NCI-H2227 (cell line): ENCODE results near the gene ZCCHC3.

Source experiments
- DNase-seq: peaks from one replicate; lab custom pipeline; 2025; ENCODE audit not compliant: unreplicated experiment; lab: John Stamatoyannopoulos, UW

Gene ZCCHC3

DNA sequence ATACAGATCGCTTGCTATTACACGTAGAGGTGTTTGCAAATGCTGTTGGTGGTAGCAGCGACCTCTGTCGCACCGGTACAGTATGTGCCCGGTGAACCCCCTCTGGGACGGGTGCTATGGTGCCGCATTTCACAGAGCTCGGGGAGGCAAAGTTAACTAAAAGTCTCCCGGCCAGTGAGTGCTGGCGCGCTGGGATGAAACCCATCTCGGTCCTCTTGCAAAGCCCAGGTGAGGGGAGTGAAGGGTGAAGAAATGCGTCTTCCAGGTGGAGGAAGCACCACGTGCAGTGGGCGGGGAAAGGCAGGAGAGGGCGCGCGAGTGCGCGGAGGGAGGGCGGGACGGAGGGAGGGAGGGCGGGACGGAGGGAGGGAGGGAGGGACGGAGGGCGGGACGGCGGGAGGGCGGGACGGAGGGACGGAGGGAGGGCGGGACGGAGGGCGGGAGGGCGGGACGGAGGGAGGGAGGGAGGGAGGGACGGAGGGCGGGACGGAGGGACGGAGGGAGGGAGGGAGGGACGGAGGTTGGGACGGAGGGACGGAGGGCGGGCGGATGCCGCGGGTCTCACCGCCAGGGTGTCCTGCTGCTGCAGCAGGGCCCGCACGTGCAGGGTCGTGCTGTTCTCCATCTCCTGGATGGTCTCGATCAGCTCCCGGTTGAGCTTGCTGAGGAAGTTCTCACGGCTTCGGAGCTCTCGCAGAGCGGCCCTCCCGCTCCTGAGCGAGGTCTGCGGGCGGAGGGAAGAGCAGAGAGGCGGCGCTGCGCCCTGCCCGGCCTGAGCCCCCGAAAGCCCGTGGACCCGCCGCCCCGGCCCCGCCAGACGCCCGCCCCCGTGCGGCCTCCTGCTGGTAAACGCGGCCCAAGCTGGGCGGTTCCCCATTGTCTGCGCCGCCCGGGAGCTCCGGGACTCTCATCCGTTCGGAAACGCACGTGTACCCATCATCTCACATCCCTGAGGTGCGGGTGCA is 18.5 kb upstream of the ZCCHC3 start:
- DNase-seq = no peak

DNA sequence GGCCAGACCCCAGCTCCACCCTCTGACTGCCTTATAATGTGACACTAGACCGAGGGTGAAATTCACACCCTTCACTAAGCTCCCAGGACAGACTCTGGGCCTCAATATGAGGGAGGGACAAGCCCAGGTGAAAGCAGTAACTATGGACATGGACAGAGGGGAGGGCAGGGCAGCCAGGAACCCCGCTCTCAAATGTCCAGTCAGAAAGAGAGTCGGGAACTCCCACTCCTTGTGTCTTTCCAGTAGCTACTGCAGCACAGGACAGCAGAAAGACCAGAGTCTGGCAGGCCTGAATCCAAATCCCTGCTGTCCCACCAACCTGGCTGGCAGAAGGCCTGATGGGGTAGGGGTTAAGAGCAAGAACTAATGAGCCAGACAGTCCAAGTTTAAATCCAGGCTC is 13.2 kb upstream of the ZCCHC3 start:
- DNase-seq = no peak

DNA sequence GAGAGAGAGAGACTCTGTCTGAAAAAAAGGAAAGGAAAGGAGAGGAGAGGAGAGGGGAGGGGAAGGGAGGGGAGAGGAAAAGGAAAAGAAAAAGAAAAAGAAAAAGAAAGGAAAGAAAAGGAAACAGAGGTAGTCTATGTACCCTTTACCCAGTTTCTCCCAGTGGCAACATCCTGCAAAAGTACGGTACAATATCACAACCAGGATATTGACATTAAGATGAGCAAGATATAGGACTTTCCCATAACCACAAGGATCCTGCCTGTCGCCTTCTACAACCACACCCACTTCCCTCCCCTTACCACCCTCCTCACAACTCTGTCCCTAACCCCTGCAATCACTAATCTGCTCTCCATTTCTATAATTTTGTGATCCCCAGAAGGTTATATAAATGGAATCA is 10.9 kb upstream of the ZCCHC3 start:
- no peak for DNase-seq

DNA sequence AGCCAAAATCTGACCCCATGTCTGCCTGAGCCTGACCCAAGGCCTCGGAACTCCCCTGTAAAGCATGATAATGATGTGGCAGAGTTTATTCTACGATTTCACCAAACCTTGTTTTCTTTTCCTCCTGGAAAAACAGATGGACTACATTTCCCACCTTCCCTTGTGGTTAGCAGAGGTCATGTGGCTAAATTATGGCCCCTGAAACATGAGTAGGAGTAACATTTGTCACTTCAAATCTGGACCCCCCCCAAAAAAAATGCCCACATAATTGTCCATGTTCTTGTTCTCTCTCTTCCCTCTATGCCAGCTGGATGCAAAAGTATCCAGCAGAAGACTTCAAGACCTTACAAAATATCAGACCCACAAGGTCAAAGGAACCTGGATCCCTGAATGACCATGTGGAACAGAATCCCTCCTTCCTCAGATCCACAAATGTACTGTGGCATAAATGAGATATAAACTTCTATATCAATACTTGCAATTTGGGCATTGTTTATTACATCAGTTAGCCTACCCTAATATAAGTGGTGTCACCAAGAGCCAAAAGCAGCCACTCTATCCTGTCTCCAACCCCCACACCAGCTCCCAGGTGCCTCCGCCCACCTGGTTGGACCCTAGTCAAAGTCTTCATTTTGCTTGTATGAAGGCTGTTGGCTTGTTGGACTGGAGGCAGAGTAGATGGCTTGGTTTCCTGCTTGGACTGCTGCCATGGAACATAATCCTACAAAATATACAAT is 8.2 kb upstream of the ZCCHC3 start:
- no peak for DNase-seq

DNA sequence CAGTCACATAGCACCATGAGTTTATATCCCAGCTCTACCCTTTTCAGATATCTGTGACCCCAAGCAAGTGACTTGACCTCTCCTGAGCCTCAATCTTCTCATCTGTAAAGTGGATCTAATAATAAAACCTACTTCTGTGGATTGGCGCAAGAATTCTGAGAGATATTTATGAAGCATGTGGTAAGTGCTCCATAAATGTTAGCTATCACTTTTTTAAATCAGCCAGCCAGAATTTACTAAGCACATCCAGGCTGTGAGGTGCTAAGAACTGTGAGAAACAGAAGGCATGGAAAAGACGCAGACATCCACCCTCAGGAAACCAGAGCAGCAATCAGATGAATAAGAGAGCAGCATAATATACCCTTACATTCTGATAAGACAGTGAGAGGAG is 7.7 kb upstream of the ZCCHC3 start:
- no peak for DNase-seq

DNA sequence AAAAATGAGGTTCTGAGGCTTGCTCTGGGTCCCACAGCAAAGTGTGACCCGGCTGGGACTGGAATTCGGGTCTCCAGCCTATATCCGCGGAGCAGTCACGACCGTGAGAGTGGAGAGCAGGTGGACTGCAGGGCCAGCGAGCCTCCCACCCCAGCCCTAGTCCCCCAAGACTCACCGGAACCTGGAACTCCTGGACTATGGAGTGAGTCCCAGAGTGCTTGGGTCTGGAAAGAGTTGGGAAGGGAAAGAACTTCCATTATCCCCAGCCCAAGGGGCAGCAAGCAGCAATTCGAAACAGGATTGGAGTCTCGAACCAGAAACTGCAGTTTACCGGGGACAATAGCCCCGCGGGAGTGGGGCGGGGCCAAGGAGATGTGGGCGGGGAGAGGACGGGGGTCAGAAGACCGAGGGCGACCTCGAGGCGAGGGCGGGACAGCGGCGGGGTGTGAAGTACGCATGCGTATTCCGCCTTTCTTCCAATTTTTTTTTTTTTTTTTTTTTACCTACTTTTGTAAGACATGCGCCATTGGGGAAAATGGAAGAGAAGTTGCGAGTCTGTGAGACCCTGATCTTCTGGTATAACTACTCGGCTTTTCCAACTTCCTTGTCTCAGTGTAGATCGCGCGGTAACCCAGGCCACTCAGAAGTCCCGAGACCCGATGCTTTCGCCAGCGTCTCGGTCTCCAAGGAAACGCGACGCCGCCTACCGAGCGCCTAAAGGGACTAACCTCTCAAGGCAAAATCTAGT is 7.1 kb upstream of the ZCCHC3 start, which contains the start of gene C20orf96:
Gene C20orf96, minus strand, starts transcription at position 667 of the 748 bp plus-strand sequence. Its CDS starts 140 bp downstream, at position 527.
- DNase-seq = peak; percentile 94

DNA sequence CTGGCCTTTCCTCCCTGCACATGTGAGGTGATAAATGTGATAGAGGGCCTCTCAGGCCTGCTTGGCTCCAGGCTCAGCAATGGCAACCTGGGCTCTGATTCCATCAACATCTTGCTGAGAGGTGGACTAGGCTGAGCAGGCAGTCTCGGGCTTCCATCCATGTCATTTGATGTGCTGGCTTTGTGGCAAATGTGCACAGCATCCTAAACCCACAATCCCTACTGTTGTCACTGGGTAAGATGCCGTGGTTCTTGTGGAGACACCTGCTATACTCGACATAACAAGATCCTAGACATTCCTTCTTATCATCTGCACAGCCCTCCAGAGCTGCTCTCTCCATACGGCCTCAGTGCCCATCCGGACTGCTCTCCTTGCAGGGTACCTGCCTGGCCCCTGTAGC is 2.8 kb upstream of the ZCCHC3 start:
- DNase-seq = no peak

DNA sequence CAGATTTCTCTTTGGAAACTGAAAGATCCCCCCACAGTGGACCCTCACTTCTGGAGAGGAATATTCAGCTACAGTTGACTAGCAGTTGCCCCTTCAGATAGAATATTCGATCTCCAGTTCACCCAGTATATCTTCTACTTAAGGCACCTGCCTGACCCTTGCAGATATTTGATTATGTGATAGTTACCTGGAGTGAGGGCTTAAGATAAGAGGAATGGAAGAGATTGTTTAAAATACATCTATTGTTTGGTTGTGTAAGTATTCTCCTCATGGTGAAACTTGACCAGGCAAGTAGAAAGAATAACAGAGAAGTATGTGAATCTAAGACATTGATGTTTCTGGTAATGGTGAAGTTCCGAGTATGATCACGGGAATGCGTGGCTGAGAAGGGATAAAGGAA is 1.6 kb upstream of the ZCCHC3 start:
- no peak for DNase-seq

DNA sequence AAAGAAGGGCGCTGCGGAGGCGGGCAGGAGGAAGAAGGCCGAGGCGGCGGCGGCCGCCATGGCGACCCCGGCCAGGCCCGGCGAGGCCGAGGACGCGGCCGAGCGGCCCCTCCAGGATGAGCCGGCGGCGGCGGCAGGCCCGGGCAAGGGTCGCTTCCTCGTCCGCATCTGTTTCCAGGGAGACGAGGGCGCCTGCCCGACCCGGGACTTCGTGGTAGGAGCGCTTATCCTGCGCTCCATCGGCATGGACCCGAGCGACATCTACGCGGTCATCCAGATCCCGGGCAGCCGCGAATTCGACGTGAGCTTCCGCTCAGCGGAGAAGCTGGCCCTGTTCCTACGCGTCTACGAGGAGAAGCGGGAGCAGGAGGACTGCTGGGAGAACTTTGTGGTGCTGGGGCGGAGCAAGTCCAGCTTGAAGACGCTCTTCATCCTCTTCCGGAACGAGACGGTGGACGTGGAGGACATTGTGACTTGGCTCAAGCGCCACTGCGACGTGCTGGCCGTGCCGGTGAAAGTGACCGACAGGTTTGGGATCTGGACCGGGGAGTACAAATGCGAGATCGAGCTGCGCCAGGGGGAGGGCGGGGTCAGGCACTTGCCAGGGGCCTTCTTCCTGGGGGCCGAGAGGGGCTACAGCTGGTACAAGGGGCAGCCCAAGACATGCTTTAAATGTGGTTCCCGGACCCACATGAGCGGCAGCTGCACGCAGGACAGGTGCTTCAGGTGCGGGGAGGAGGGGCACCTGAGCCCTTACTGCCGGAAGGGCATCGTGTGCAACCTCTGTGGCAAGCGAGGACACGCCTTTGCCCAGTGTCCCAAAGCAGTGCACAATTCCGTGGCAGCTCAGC is 780 bp downstream of the ZCCHC3 start:
- DNase-seq = peak; percentile 59

DNA sequence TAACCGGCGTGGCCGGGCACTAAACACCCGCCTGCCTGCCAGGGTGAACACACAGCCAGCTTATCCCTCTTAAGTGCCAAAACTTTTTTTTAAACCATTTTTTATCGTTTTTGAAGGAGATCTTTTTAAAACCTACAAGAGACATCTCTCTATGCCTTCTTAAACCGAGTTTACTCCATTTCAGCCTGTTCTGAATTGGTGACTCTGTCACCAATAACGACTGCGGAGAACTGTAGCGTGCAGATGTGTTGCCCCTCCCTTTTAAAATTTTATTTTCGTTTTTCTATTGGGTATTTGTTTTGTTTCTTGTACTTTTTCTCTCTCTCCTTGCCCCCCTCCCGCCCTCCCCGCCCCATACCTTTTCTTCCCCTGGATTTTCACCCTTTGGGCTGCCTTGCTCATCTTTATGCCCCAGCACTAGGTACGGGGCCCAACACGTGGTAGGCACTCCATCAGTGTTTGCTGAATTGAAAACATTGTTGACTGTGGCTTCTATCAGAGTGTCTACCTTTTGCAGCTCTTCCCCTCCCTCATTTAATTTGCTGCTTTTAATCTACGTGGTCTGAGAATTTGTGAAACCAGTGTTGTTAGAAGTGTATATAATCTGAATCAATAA is 1.5 kb downstream of the ZCCHC3 start:
- DNase-seq = no peak

DNA sequence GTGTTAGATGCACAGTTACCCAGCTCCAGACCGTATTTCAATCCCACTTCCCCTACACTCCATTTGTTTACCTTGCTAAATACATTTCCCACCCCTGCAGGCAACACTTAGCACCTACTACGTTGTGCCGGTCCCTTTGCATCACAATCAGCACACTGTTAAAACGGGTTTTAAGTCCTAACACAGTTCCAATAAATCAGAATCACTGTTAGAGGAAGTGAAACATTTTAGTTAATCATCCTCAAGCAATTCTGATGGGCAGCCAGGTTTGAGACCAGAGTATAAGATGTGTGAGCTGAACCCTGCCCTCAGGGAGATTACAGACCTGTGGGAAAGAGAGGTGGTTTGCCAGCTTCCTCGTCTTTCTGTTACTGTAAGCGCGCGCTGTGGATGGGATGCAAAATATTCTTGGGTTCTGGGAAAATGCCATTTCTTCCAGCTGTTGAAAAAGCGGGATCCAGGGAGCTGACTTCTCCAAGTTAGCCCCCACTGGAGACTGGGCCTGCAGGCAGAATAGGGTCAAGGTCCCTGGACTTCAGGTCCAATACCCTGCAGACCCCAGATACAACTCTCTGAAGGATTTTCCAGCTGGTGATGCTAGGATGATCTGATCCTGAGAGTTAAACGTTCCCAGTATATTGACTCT is 3.1 kb downstream of the ZCCHC3 start:
- DNase-seq = no peak

DNA sequence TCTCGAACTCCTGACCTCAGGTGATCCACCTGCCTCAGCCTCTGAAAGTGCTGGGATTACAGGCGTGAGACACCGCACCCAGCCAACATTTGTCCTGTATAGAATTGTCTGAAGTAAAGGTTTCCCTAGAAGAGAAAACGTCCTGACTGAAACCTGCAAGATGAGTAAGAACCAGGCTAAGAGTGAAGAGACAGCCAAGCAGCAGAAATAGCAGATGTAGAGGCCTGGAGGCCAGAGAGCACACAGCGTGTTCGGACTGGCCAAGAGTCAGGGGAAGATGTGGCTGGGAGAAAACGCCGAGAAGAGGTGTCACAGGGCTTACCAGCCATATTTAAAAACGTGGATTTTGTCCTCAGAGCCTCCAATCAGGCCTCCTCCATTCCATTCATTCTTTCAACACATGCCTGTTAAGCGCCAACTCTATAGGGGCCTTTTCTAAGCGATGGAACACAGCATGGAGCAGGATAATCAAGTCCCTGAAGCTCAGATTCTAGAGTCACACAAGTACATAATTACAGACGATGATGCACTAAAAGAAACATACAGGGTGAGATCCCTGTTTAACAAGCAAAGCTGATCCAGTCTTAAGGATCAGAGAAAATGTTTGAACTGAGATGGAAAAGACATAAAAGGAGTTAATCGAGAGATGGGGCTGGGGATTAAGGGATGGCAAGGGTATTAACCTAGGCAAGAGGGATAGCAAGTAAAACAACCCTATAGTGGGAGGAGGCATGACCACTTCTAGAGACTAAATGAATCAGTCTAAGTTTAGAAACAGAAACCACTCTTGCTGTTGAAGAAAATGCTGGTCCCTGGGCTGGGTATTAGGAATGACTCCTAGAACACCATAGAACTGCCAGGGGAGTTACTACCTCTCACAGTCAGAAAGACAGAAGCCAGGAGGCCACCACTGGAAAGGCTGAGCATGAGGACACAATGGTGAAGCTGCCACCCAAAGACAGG is 4.8 kb downstream of the ZCCHC3 start:
- DNase-seq = peak; percentile 67

DNA sequence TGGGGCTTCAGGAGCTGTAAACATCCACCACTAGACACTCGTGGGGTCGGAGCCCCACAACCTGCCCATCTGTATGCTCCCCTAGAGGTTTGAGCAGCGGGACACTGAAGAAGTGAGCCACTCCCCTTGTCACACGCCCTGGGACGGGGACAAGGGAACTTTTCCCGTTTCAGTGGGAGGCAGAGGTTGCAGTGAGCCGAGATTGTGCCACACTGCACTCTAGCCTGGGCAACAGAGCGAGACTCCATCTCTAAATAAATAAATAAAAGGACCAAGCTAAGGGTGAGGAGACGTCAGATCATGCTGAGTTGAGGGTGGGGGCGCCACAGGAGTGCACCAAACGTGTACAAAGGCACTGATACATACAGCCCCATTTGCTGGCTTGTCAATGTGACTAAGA is 8.4 kb downstream of the ZCCHC3 start:
- no peak for DNase-seq

DNA sequence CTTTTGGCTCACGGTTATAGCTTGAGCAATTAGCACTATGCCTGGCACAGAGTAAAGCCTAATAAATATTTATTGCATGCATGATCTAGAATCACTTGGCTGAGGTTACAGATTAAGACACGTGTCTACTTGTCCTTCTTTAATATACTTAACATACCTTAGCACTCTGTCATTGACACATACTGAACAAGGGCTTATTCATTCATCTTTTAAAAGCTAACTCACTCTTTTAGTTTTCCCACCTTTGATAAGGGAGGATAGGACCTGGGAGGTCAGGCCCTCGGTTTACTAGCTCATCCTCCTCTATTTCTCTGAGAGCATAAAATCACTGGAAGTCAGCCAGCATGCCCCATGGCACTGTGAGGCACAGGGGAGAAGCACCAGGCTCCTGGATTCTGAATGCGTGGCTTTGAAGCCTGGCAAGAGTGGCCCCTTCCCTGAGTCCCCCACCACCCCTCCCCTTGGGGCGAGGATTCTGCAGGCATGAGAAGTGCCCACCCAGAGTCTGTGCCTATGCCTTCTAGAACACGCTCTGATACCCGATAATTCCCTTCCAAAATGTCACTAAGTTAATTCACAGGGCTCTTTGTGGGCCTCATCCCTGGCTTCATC is 11.2 kb downstream of the ZCCHC3 start:
- DNase-seq = no peak

DNA sequence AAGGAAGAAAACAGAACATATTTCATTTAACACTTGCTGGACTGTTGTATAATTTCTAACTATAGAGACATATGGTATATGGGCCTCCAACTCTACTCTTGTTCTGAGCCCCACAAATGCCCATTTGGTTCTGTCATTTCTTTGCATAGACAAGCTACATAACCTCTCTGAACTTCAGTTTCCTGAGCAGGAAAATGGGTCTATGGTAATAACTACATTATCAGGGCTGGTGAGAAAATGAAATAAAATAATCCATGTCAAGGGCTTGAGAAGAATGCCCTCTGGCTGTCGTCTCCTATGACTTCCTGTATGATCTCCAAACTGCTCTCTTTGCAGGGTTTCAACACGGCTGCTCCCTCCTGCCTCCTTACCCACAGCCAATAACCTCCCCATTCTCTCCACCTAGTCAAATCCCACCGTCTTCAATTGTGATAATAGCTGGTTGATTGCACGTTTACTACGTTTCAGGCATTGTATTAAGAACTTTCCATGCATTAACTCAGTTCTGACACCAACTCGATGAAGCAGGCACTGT is 12.0 kb downstream of the ZCCHC3 start:
- DNase-seq = no peak

DNA sequence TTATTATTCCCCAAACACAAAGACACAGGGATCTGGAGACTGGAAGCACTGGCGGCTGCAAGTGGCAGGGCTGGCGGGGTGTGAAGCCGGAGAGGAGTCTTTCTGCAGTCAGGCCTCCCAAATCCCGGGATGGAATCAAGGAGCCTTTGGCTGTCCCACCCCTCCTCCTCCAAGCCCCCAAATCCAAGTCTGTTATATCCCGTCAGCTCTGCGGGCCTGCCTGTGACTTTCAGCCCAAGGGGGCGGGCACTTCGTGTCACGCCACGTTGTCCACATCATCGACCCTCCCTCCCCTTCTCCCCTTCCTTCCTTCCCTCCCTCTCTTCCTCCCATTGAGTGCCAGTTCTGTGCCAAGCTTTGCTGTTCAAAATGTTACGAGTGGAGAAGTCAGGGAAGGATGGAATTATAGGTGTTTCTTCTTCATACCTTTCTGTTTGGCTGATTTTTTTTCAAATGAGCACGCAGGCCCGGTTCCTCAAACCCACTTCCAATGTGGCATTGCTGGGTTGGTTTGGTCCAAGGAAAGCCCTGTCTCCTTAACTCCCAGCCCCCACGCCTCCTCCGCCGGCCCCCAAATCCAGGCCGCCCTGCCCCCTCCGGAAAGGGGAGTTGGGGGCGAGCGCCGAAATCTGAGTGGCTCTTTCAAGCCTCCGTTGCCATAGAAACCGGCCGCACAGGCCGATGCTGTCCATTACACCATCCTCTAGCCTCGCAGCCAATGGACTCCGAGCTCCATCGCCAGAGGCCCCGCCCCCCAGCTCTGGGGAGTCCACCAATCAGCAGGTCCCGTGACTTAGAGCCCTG is 12.7 kb downstream of the ZCCHC3 start:
- DNase-seq = peak; percentile 100

DNA sequence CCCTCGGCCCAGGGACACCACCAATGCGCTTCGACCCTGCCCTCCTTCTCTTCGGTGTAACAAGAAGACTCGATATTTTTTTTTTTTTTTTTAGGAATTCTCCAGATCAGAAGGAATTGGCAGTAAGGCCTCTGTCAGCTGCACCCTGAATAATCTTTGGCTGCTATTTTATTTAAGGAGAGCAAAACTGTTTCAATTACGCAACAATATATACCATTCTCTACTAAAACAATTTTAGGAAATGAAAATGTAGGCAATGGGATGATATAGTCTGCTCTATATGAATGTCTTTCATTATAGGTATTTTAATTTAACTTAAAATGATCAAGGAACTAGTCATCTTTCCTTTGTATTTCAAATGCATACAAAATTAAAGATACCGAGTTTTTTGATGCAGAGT is 13.3 kb downstream of the ZCCHC3 start:
- no peak for DNase-seq
